AG10803 (cell line): ENCODE results near the gene MAB21L2.

Experiments used
- DNase-seq: peaks from one replicate; pipeline ENCODE4 v3.0.0; 2010; ENCODE audit warnings: low read depth
- H3K4me3 ChIP-seq: 2 replicates; pipeline ENCODE4 v1.5.1; 2011; ENCODE audit warnings: mild to moderate bottlenecking, low read length, control low read depth
- TF ChIP-seq, protein P1 (sequence below): conservative IDR thresholded peaks from 2 replicates; pipeline ENCODE4 v1.5.1; 2011; ENCODE audit warnings: mild to moderate bottlenecking, low read length, control low read depth, inconsistent platforms

The MAB21L2 gene

DNA sequence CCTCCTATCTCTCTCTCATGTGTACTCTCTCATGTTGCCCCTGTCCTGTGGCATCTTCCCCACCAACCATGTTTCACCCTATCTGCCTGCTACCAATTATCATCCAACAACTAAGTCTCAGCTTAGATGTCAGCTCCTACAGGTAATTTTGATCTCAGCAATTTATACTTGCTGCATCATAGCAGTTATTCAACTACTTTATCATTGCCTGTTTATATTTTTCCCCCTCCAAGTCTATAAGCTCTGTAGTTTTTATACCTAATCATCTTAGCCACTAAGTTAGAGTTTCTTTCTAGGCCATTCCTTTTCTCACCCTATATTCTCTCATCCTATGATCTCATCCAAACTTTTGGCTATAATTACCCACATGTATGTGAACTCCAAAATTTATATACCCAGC lies 50.7 kb downstream of the MAB21L2 start:
- no peak for DNase-seq
- TF ChIP-seq, protein P1, sequence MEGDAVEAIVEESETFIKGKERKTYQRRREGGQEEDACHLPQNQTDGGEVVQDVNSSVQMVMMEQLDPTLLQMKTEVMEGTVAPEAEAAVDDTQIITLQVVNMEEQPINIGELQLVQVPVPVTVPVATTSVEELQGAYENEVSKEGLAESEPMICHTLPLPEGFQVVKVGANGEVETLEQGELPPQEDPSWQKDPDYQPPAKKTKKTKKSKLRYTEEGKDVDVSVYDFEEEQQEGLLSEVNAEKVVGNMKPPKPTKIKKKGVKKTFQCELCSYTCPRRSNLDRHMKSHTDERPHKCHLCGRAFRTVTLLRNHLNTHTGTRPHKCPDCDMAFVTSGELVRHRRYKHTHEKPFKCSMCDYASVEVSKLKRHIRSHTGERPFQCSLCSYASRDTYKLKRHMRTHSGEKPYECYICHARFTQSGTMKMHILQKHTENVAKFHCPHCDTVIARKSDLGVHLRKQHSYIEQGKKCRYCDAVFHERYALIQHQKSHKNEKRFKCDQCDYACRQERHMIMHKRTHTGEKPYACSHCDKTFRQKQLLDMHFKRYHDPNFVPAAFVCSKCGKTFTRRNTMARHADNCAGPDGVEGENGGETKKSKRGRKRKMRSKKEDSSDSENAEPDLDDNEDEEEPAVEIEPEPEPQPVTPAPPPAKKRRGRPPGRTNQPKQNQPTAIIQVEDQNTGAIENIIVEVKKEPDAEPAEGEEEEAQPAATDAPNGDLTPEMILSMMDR = no peak
- no peak overlapping the region for H3K4me3 ChIP-seq
